ENCODE data around the gene KDM6A. TPM values are rescaled to one million over a fixed set of nuclear protein-coding genes. Genes with fewer than 3 reads are reported as not detected.
"Not testable (repeated sequence)": the region's sequence is repeated elsewhere in the genome, so short reads cannot be mapped to it uniquely, and the experiment has no call there.

Gene KDM6A
- polyA plus RNA-seq, 1 donor (not counting 4 experiments of a cell fraction or from before 2014, with no cell fraction given) = 64.2 TPM

DNA sequence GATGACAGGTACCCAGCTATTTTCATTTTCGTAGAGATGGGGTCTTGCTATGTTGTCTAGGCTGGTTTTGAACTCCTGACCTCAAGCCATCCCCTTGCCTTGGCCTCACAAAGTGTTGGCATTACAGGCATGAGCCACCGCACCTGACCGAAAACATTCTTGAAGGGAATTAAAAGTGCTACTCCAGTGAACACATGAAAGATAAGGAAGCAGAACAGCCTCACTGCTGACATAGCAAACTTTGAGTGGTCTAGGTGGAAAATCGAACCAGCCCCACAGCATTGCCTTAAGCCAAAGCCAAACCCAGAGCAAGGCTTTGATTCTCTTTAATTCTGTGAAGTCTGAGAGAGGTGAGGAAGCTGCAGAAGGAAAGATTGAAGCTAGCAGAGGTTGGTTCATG is 65.1 kb downstream of the KDM6A start:
- H3K9me1 ChIP-seq (ENCODE audit: control insufficient read depth, extremely low read depth, insufficient read depth, low read length) = no peaks in the 10 kb centered on the region
- H3K27me3 ChIP-seq (ENCODE audit: control insufficient read depth, extremely low read depth, insufficient read depth, low read length) = no peaks in the 10 kb centered on the region
- H3K4me1 ChIP-seq (ENCODE audit: control insufficient read depth, extremely low read depth, insufficient read depth, low read length) = peaks cover 9% of the 10 kb centered on the region
- DNase-seq (ENCODE audit: low read depth, low spot score) (no peak), FAIRE-seq (peak; percentile 39)
- H3K4me3 ChIP-seq (ENCODE audit: control insufficient read depth in 2 of 3, extremely low read depth in 1 of 3, insufficient read depth in 2 of 3, low read depth in 1 of 3, low read length in 3 of 3) = no peak overlapping the region
- no peaks in the 10 kb centered on the region for H4K20me1 ChIP-seq (ENCODE audit: control insufficient read depth, extremely low read depth, insufficient read depth, low read length)
- no peak overlapping the region for H3K27ac ChIP-seq (ENCODE audit: control insufficient read depth, insufficient read depth, low read length)
- TF ChIP-seq, protein P1, sequence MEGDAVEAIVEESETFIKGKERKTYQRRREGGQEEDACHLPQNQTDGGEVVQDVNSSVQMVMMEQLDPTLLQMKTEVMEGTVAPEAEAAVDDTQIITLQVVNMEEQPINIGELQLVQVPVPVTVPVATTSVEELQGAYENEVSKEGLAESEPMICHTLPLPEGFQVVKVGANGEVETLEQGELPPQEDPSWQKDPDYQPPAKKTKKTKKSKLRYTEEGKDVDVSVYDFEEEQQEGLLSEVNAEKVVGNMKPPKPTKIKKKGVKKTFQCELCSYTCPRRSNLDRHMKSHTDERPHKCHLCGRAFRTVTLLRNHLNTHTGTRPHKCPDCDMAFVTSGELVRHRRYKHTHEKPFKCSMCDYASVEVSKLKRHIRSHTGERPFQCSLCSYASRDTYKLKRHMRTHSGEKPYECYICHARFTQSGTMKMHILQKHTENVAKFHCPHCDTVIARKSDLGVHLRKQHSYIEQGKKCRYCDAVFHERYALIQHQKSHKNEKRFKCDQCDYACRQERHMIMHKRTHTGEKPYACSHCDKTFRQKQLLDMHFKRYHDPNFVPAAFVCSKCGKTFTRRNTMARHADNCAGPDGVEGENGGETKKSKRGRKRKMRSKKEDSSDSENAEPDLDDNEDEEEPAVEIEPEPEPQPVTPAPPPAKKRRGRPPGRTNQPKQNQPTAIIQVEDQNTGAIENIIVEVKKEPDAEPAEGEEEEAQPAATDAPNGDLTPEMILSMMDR (optimal IDR thresholded peaks at IDR 0.05 in 1 of 3, IDR thresholded peaks at IDR 0.05 in 1 of 3, conservative IDR thresholded peaks at IDR 0.05 in 1 of 3; ENCODE audit: extremely low read depth in 1 of 3, insufficient read depth in 2 of 3, low read length in 3 of 3) = no peak
- H3K79me2 ChIP-seq (ENCODE audit: control insufficient read depth, insufficient read depth, low read length) = peaks cover 75% of the 10 kb centered on the region
- H3K9ac ChIP-seq (ENCODE audit: control insufficient read depth, extremely low read depth, insufficient read depth, low read length) = no peak overlapping the region
- H3K36me3 ChIP-seq (ENCODE audit: control insufficient read depth in 2 of 2, extremely low read depth in 1 of 2, insufficient read depth in 2 of 2, low read length in 2 of 2) = no peaks in the 10 kb centered on the region
- dilution Hi-C loops (cut with MboI; ENCODE audit: extremely low pct_ligation_motif_present, low sequenced_read_pairs) = no loop called here
- H2AFZ ChIP-seq (ENCODE audit: control insufficient read depth, low read length) = no peak overlapping the region
- no peaks in the 10 kb centered on the region for H3K9me3 ChIP-seq (ENCODE audit: control insufficient read depth, low read depth, low read length)
- H3K4me2 ChIP-seq (ENCODE audit: control insufficient read depth, extremely low read depth, insufficient read depth, low read depth, low read length) = no peak overlapping the region

DNA sequence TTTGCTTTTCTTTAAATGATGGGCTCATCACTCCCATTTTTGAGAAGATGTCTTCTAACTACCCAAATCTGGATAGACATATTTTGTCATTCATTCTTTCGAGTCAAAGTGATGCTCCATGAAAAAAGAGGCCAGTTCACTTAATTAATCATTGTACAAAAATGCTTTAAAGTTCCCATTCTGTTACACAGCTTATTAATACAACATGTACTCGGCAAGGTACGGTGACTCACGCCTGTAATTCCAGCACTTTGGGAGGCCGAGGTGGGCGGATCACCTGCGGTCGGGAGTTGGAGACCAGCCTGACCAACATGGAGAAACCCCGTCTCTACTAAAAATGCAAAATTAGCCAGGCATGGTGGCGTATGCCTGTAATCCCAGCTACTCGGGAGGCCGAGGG is 67.6 kb downstream of the KDM6A start:
- H3K4me1 ChIP-seq (ENCODE audit: control insufficient read depth, extremely low read depth, insufficient read depth, low read length); H4K20me1 ChIP-seq (ENCODE audit: control insufficient read depth, extremely low read depth, insufficient read depth, low read length); H3K9me3 ChIP-seq (ENCODE audit: control insufficient read depth, low read depth, low read length); H3K27me3 ChIP-seq (ENCODE audit: control insufficient read depth, extremely low read depth, insufficient read depth, low read length); dilution Hi-C loops (cut with MboI; ENCODE audit: extremely low pct_ligation_motif_present, low sequenced_read_pairs); H3K9ac ChIP-seq (ENCODE audit: control insufficient read depth, extremely low read depth, insufficient read depth, low read length); H3K36me3 ChIP-seq (ENCODE audit: control insufficient read depth in 2 of 2, extremely low read depth in 1 of 2, insufficient read depth in 2 of 2, low read length in 2 of 2); FAIRE-seq; H3K4me3 ChIP-seq (ENCODE audit: control insufficient read depth in 2 of 3, extremely low read depth in 1 of 3, insufficient read depth in 2 of 3, low read depth in 1 of 3, low read length in 3 of 3); H2AFZ ChIP-seq (ENCODE audit: control insufficient read depth, low read length); H3K4me2 ChIP-seq (ENCODE audit: control insufficient read depth, extremely low read depth, insufficient read depth, low read depth, low read length); H3K9me1 ChIP-seq (ENCODE audit: control insufficient read depth, extremely low read depth, insufficient read depth, low read length); DNase-seq (ENCODE audit: low read depth, low spot score); H3K27ac ChIP-seq (ENCODE audit: control insufficient read depth, insufficient read depth, low read length): not testable (repeated sequence)
- H3K79me2 ChIP-seq (ENCODE audit: control insufficient read depth, insufficient read depth, low read length) = peaks cover 79% of the 10 kb centered on the region

DNA sequence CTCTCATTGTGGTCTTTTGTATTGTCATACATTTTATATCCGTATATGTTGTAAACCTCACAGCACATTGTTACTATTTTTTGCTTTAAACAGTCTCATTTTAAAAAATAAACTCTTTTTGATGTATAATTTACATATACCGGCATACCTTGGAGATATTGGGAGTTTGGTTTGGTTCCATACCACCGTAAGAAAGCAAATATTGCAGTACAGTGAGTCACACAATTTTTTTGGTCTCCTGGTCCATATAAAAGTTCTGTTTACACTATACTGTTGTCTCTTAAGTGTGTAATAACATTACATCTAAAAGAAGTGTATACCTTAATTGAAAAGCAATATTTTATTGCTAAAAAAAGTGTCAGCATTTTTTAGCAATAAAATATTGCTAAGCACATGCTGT is 70.0 kb downstream of the KDM6A start:
- Histone ChIP-seq H2AFZ (ENCODE audit: control insufficient read depth, low read length) (no peak overlapping the region), H3K79me2 (ENCODE audit: control insufficient read depth, insufficient read depth, low read length) (peaks cover 81% of the 10 kb centered on the region), H3K4me3 (ENCODE audit: control insufficient read depth in 2 of 3, extremely low read depth in 1 of 3, insufficient read depth in 2 of 3, low read depth in 1 of 3, low read length in 3 of 3) (no peak overlapping the region), H3K4me2 (ENCODE audit: control insufficient read depth, extremely low read depth, insufficient read depth, low read depth, low read length) (no peak overlapping the region), H3K27ac (ENCODE audit: control insufficient read depth, insufficient read depth, low read length) (no peak overlapping the region), H3K9ac (ENCODE audit: control insufficient read depth, extremely low read depth, insufficient read depth, low read length) (no peak overlapping the region), H3K27me3 (ENCODE audit: control insufficient read depth, extremely low read depth, insufficient read depth, low read length) (no peaks in the 10 kb centered on the region), H3K9me3 (ENCODE audit: control insufficient read depth, low read depth, low read length) (peaks cover 3% of the 10 kb centered on the region), H3K9me1 (ENCODE audit: control insufficient read depth, extremely low read depth, insufficient read depth, low read length) (no peaks in the 10 kb centered on the region), H3K4me1 (ENCODE audit: control insufficient read depth, extremely low read depth, insufficient read depth, low read length) (no peaks in the 10 kb centered on the region), H3K36me3 (ENCODE audit: control insufficient read depth in 2 of 2, extremely low read depth in 1 of 2, insufficient read depth in 2 of 2, low read length in 2 of 2) (no peaks in the 10 kb centered on the region), H4K20me1 (ENCODE audit: control insufficient read depth, extremely low read depth, insufficient read depth, low read length) (no peaks in the 10 kb centered on the region)
- TF ChIP-seq EZH2 (IDR thresholded peaks at IDR 0.05; ENCODE audit: low read length) = no peak
- TF ChIP-seq, protein P1 (optimal IDR thresholded peaks at IDR 0.05 in 1 of 3, IDR thresholded peaks at IDR 0.05 in 1 of 3, conservative IDR thresholded peaks at IDR 0.05 in 1 of 3; ENCODE audit: extremely low read depth in 1 of 3, insufficient read depth in 2 of 3, low read length in 3 of 3) = no peak
- dilution Hi-C loops (cut with MboI; ENCODE audit: extremely low pct_ligation_motif_present, low sequenced_read_pairs) = no loop called here
- FAIRE-seq (no peak), DNase-seq (ENCODE audit: low read depth, low spot score) (no peak)
